HFFc6 (cell line): ENCODE data around the gene WDR7. TPM values are rescaled to one million over a fixed set of nuclear protein-coding genes. Genes with fewer than 3 reads are reported as not detected.

Source experiments
- DNase-seq: peaks from one replicate; pipeline ENCODE4 v3.0.0-alpha.2; 2018
- H3K27ac Mint-ChIP-seq: 2 replicates; pipeline ENCODE4 v1.8.0; 2020; ENCODE audit warnings: mild to moderate bottlenecking, mixed read lengths
- H3K27me3 Mint-ChIP-seq: 2 replicates; pipeline ENCODE4 v1.8.0; 2021; ENCODE audit warnings: mild to moderate bottlenecking, moderate library complexity, mixed read lengths; ENCODE audit not compliant: insufficient read depth
- H3K36me3 Mint-ChIP-seq: 2 replicates; pipeline ENCODE4 v1.8.0; 2021; ENCODE audit warnings: low read depth, mixed read lengths
- H3K4me1 Mint-ChIP-seq: 2 replicates; pipeline ENCODE4 v1.8.0; 2020; ENCODE audit warnings: low read depth, mixed read lengths
- H3K4me3 Mint-ChIP-seq: 2 replicates; pipeline ENCODE4 v1.8.0; 2020; ENCODE audit warnings: mild to moderate bottlenecking, moderate library complexity, mixed read lengths
- H3K9me3 Mint-ChIP-seq: 2 replicates; pipeline ENCODE4 v1.8.0; 2020; ENCODE audit warnings: mild to moderate bottlenecking, mixed read lengths
- CTCF ChIP-seq: fragments of 200-600 bp; sonication (generic); IDR thresholded peaks from 2 replicates; pipeline ENCODE4 v1.5.0; 2021; ENCODE audit warnings: antibody characterized with exemption, mild to moderate bottlenecking
- total RNA-seq, 6 experiments: library from RNA; stranded (reverse); fragmentation: NEBNext Ultra II Directional; extraction: Animal tissue kit (Norgen Biotek cat#: 25700); gene quantifications; 2 replicates in 1 of 6; 3 replicates in 5 of 6; pipeline ENCODE4 v1.2.3, GENCODE V29; 2021

Gene WDR7
- total RNA-seq, 6 experiments from 2014 or later, result 14.0 to 19.7 (median 16.6) TPM

- peaks cover 12% of the 10 kb centered on the region for H3K4me1 Mint-ChIP-seq
- no peak for DNase-seq
- peaks cover 7% of the 10 kb centered on the region for H3K27me3 Mint-ChIP-seq
- no peaks in the 10 kb centered on the region for H3K9me3 Mint-ChIP-seq
- H3K4me3 Mint-ChIP-seq, result no peak overlapping the region
- TF ChIP-seq CTCF, result no peak
- H3K36me3 Mint-ChIP-seq, result no peaks in the 10 kb centered on the region
- H3K27ac Mint-ChIP-seq, result no peak overlapping the region
These were observed 401.6 kb downstream of the WDR7 start for GRCh38 chr18:57052759-57053158.

- DNase-seq, result no peak
- H3K36me3 Mint-ChIP-seq, result no peaks in the 10 kb centered on the region
These were observed 403.7 kb downstream of the WDR7 start for GRCh38 chr18:57054891-57055290.

GRCh38 chr18:57057890-57058289, 406.7 kb downstream of the WDR7 start:
- H3K4me1 Mint-ChIP-seq, result peaks cover 12% of the 10 kb centered on the region
- peaks cover 17% of the 10 kb centered on the region for H3K27me3 Mint-ChIP-seq
- no peak overlapping the region for H3K27ac Mint-ChIP-seq
- H3K36me3 Mint-ChIP-seq, result no peaks in the 10 kb centered on the region
- no peak for DNase-seq
- no peak overlapping the region for H3K4me3 Mint-ChIP-seq
- no peak for TF ChIP-seq CTCF
- no peaks in the 10 kb centered on the region for H3K9me3 Mint-ChIP-seq

More at GRCh38 chr18:57054891-57055290, 403.7 kb downstream of the WDR7 start:
- Mint-ChIP-seq H3K27me3 (peaks cover 9% of the 10 kb centered on the region), H3K27ac (no peak overlapping the region), H3K4me1 (peaks cover 12% of the 10 kb centered on the region), H3K9me3 (no peaks in the 10 kb centered on the region), H3K4me3 (no peak overlapping the region)
- no peak for TF ChIP-seq CTCF

- no peaks in the 10 kb centered on the region for H3K36me3 Mint-ChIP-seq
- no peak overlapping the region for H3K4me3 Mint-ChIP-seq
- no peak for TF ChIP-seq CTCF
- H3K27ac Mint-ChIP-seq, result no peak overlapping the region
- H3K27me3 Mint-ChIP-seq, result peaks cover 24% of the 10 kb centered on the region
- H3K9me3 Mint-ChIP-seq, result no peaks in the 10 kb centered on the region
- no peak for DNase-seq
- peaks cover 12% of the 10 kb centered on the region for H3K4me1 Mint-ChIP-seq
These were observed 407.6 kb downstream of the WDR7 start for GRCh38 chr18:57058734-57059133.

- no peak overlapping the region for H3K27ac Mint-ChIP-seq
- no peak overlapping the region for H3K4me3 Mint-ChIP-seq
- H3K27me3 Mint-ChIP-seq, result peaks cover 27% of the 10 kb centered on the region
- H3K9me3 Mint-ChIP-seq, result no peaks in the 10 kb centered on the region
- TF ChIP-seq CTCF, result no peak
- no peak for DNase-seq
- H3K36me3 Mint-ChIP-seq, result no peaks in the 10 kb centered on the region
- H3K4me1 Mint-ChIP-seq, result peaks cover 12% of the 10 kb centered on the region
These were observed 408.2 kb downstream of the WDR7 start for GRCh38 chr18:57059366-57059765.

GRCh38 chr18:57060814-57061213, 409.7 kb downstream of the WDR7 start:
- H3K9me3 Mint-ChIP-seq, result no peaks in the 10 kb centered on the region
- H3K27ac Mint-ChIP-seq, result no peak overlapping the region
- H3K36me3 Mint-ChIP-seq, result no peaks in the 10 kb centered on the region
- no peaks in the 10 kb centered on the region; the same call in 1 of the 2 replicates for H3K4me1 Mint-ChIP-seq
- peaks cover 27% of the 10 kb centered on the region for H3K27me3 Mint-ChIP-seq
- no peak for TF ChIP-seq CTCF
- H3K4me3 Mint-ChIP-seq, result no peak overlapping the region
- DNase-seq, result no peak
